CD8-positive, alpha-beta memory T cell (primary cell): ENCODE results near the gene CST9. TPM values are rescaled to one million over a fixed set of nuclear protein-coding genes. Genes with fewer than 3 reads are reported as not detected.
"Not testable (repeated sequence)": the region's sequence is repeated elsewhere in the genome, so short reads cannot be mapped to it uniquely, and the experiment has no call there.

ENCODE experiments used
- CTCF ChIA-PET: fragments of 350-600 bp; sonication (Branson Sonifier 250); formaldehyde crosslinking; loops from one replicate; lab custom pipeline; 2021; ENCODE audit warnings: antibody characterized with exemption; lab: Charles Lee
- POLR2A ChIA-PET: fragments of 350-600 bp; sonication (Branson Sonifier 250); formaldehyde crosslinking; loops from one replicate; lab custom pipeline; 2021; ENCODE audit warnings: antibody characterized with exemption; lab: Charles Lee
- DNase-seq, 5 donors: peaks; one replicate each; pipeline versions ENCODE4 v3.0.0 to v3.0.0-alpha.2; 2020 to 2022; ENCODE audit warnings: mixed read lengths in 1 of 5
- H3K27ac ChIP-seq: one replicate; pipeline ENCODE4 v1.7.0; 2013; ENCODE audit warnings: low read depth, mild to moderate bottlenecking, low read length, moderate library complexity
- H3K27me3 ChIP-seq: 2 replicates; pipeline ENCODE4 v1.7.0; 2013; ENCODE audit warnings: low read length, mild to moderate bottlenecking; ENCODE audit not compliant: insufficient read depth, poor library complexity, severe bottlenecking
- H3K36me3 ChIP-seq: 2 replicates; pipeline ENCODE4 v1.7.0; 2013; ENCODE audit warnings: mild to moderate bottlenecking, low read length, moderate library complexity; ENCODE audit not compliant: insufficient read depth
- H3K4me1 ChIP-seq: 2 replicates; pipeline ENCODE4 v1.7.0; 2013; ENCODE audit warnings: mild to moderate bottlenecking, low read length, moderate library complexity; ENCODE audit not compliant: insufficient read depth
- H3K4me3 ChIP-seq: 2 replicates; pipeline ENCODE4 v1.7.0; 2013; ENCODE audit warnings: mild to moderate bottlenecking, low read length
- H3K9me3 ChIP-seq: 2 replicates; pipeline ENCODE4 v1.7.0; 2013; ENCODE audit warnings: mild to moderate bottlenecking, low read length
- H3K27ac Mint-ChIP-seq, 8 donors: one replicate each; pipeline ENCODE4 v1.8.0; 2020 to 2021; ENCODE audit warnings: mixed read lengths in 8 of 8, mild to moderate bottlenecking in 6 of 8, inconsistent platforms in 3 of 8, moderate library complexity in 3 of 8
- H3K27me3 Mint-ChIP-seq, 2 donors: one replicate each; pipeline ENCODE4 v1.8.0; 2020 to 2021; ENCODE audit warnings: mixed read lengths in 2 of 2, mild to moderate bottlenecking in 1 of 2, moderate library complexity in 1 of 2
- H3K36me3 Mint-ChIP-seq, 3 donors: one replicate each; pipeline ENCODE4 v1.8.0; 2020 to 2021; ENCODE audit warnings: mixed read lengths in 3 of 3, inconsistent platforms in 1 of 3, mild to moderate bottlenecking in 1 of 3
- H3K4me1 Mint-ChIP-seq, 3 donors: one replicate each; pipeline ENCODE4 v1.8.0; 2020 to 2021; ENCODE audit warnings: mixed read lengths in 3 of 3, inconsistent platforms in 1 of 3, mild to moderate bottlenecking in 1 of 3
- H3K4me3 Mint-ChIP-seq, 7 donors: one replicate each; pipeline ENCODE4 v1.8.0; 2020 to 2021; ENCODE audit warnings: mixed read lengths in 7 of 7, mild to moderate bottlenecking in 6 of 7, moderate library complexity in 4 of 7, inconsistent platforms in 2 of 7
- H3K9me3 Mint-ChIP-seq, 5 donors: one replicate each; pipeline ENCODE4 v1.8.0; 2020 to 2022; ENCODE audit warnings: mixed read lengths in 5 of 5, mild to moderate bottlenecking in 3 of 5, moderate library complexity in 2 of 5, inconsistent platforms in 1 of 5
- polyA plus RNA-seq: library from polyadenylated mRNA; unstranded; fragments of 300-500 nt; fragmentation: Illumina TruSeq; gene quantifications from one replicate; pipeline ENCODE4 v1.2.3, GENCODE V29; 2021
- total RNA-seq, 2 experiments: library from RNA; stranded (reverse); gene quantifications; one replicate each; pipeline ENCODE4 v1.2.3, GENCODE V29; 2021

CST9 gene
- total and polyA plus RNA-seq, 3 experiments from 2014 or later = not detected

GRCh38 chr20:23585449-23585807 lies 20.3 kb downstream of the CST9 start:
- Mint-ChIP-seq H3K9me3 (peaks cover 0 to 4% (median 2%) of the 10 kb centered on the region in 5 donors), H3K36me3 (peaks cover 0 to 4% (median 0%) of the 10 kb centered on the region in 3 donors), H3K27me3 (peaks cover 12 to 48% of the 10 kb centered on the region in 2 donors), H3K4me3 (no peak overlapping the region), H3K4me1 (peaks cover 0 to 3% (median 0%) of the 10 kb centered on the region in 3 donors), H3K27ac (no peak overlapping the region)
- Histone ChIP-seq H3K27me3 (no peaks in the 10 kb centered on the region), H3K36me3 (no peaks in the 10 kb centered on the region), H3K27ac (no peak overlapping the region), H3K4me1 (no peaks in the 10 kb centered on the region), H3K4me3 (no peak overlapping the region), H3K9me3 (no peaks in the 10 kb centered on the region)
- ChIA-PET POLR2A (no interaction called here), CTCF (no interaction called here)
- DNase-seq = no peak

- no peaks in the 10 kb centered on the region for H3K27me3 ChIP-seq
- H3K4me1 ChIP-seq = no peaks in the 10 kb centered on the region
- POLR2A ChIA-PET = no interaction called here
- peaks cover 0 to 6% (median 4%) of the 10 kb centered on the region in 5 donors for H3K9me3 Mint-ChIP-seq
- no peaks in the 10 kb centered on the region for H3K36me3 ChIP-seq
- H3K27ac Mint-ChIP-seq = no peak overlapping the region
- no peak overlapping the region for H3K4me3 Mint-ChIP-seq
- H3K9me3 ChIP-seq = no peaks in the 10 kb centered on the region
- CTCF ChIA-PET = no interaction called here
- peaks cover 0 to 4% (median 0%) of the 10 kb centered on the region in 3 donors for H3K36me3 Mint-ChIP-seq
- H3K4me3 ChIP-seq = no peak overlapping the region
- H3K4me1 Mint-ChIP-seq = peaks cover 0 to 3% (median 0%) of the 10 kb centered on the region in 3 donors
- no peak overlapping the region for H3K27ac ChIP-seq
- no peak for DNase-seq
- peaks cover 12 to 53% of the 10 kb centered on the region in 2 donors for H3K27me3 Mint-ChIP-seq
These were observed 21.1 kb downstream of the CST9 start for GRCh38 chr20:23584434-23585199.

GRCh38 chr20:23583526-23583925 lies 22.2 kb downstream of the CST9 start:
- H3K4me3 ChIP-seq = no peak overlapping the region
- no peaks in the 10 kb centered on the region for H3K27me3 ChIP-seq
- Mint-ChIP-seq H3K36me3 (peaks cover 0 to 4% (median 0%) of the 10 kb centered on the region in 3 donors), H3K4me3 (no peak overlapping the region), H3K4me1 (no peaks in the 10 kb centered on the region), H3K27ac (no peak overlapping the region), H3K27me3 (peaks cover 12 to 50% of the 10 kb centered on the region in 2 donors), H3K9me3 (peaks cover 0 to 6% (median 4%) of the 10 kb centered on the region in 5 donors)
- H3K4me1 ChIP-seq = no peaks in the 10 kb centered on the region
- no peaks in the 10 kb centered on the region for H3K36me3 ChIP-seq
- no peaks in the 10 kb centered on the region for H3K9me3 ChIP-seq
- no peak for DNase-seq
- POLR2A ChIA-PET = no interaction called here
- CTCF ChIA-PET = no interaction called here
- H3K27ac ChIP-seq = no peak overlapping the region

- H3K4me3 ChIP-seq = no peak overlapping the region
- peaks cover 0 to 4% (median 0%) of the 10 kb centered on the region in 3 donors for H3K36me3 Mint-ChIP-seq
- no peak overlapping the region for H3K27ac ChIP-seq
- H3K4me3 Mint-ChIP-seq = no peak overlapping the region
- H3K27ac Mint-ChIP-seq = no peak overlapping the region
- CTCF ChIA-PET = no interaction called here
- no peak for DNase-seq
- H3K27me3 Mint-ChIP-seq = peaks cover 12 to 41% of the 10 kb centered on the region in 2 donors
- no peaks in the 10 kb centered on the region for H3K27me3 ChIP-seq
- no peaks in the 10 kb centered on the region for H3K36me3 ChIP-seq
- H3K9me3 Mint-ChIP-seq = peaks cover 0 to 6% (median 0%) of the 10 kb centered on the region in 5 donors
- no peaks in the 10 kb centered on the region for H3K4me1 ChIP-seq
- POLR2A ChIA-PET = no interaction called here
- no peaks in the 10 kb centered on the region for H3K9me3 ChIP-seq
- H3K4me1 Mint-ChIP-seq = no peaks in the 10 kb centered on the region
These were observed 23.4 kb downstream of the CST9 start for GRCh38 chr20:23582293-23582692.

- not testable (repeated sequence) for H3K4me1 Mint-ChIP-seq, H3K36me3 Mint-ChIP-seq
These were observed 23.9 kb downstream of the CST9 start for GRCh38 chr20:23581833-23582232.

GRCh38 chr20:23574977-23575376 lies 30.7 kb downstream of the CST9 start:
- H3K27me3 ChIP-seq = no peaks in the 10 kb centered on the region
- Mint-ChIP-seq H3K4me1 (no peaks in the 10 kb centered on the region), H3K27ac (no peak overlapping the region), H3K9me3 (peaks cover 0 to 2% (median 0%) of the 10 kb centered on the region in 5 donors), H3K27me3 (peaks cover 0 to 15% of the 10 kb centered on the region in 2 donors), H3K4me3 (no peak overlapping the region), H3K36me3 (no peaks in the 10 kb centered on the region)
- ChIA-PET CTCF (no interaction called here), POLR2A (no interaction called here)
- no peaks in the 10 kb centered on the region for H3K36me3 ChIP-seq
- no peak overlapping the region for H3K27ac ChIP-seq
- no peaks in the 10 kb centered on the region for H3K4me1 ChIP-seq
- H3K4me3 ChIP-seq = no peak overlapping the region
- no peaks in the 10 kb centered on the region for H3K9me3 ChIP-seq
- DNase-seq = no peak

More at GRCh38 chr20:23581833-23582232, 23.9 kb downstream of the CST9 start:
- H3K4me3 Mint-ChIP-seq, H3K27ac Mint-ChIP-seq, H3K4me1 ChIP-seq, H3K27ac ChIP-seq, POLR2A ChIA-PET, H3K4me3 ChIP-seq, H3K9me3 ChIP-seq, CTCF ChIA-PET, H3K36me3 ChIP-seq, H3K27me3 ChIP-seq, DNase-seq, H3K9me3 Mint-ChIP-seq: not testable (repeated sequence)
- peaks cover 12 to 38% of the 10 kb centered on the region in 2 donors for H3K27me3 Mint-ChIP-seq

GRCh38 chr20:23570178-23570760 lies 35.4 kb downstream of the CST9 start:
- H3K9me3 Mint-ChIP-seq = no peaks in the 10 kb centered on the region
- Histone ChIP-seq H3K27me3 (no peaks in the 10 kb centered on the region), H3K4me1 (no peaks in the 10 kb centered on the region), H3K27ac (no peak overlapping the region), H3K4me3 (no peak overlapping the region), H3K36me3 (no peaks in the 10 kb centered on the region), H3K9me3 (no peaks in the 10 kb centered on the region)
- CTCF ChIA-PET = no interaction called here
- H3K27me3 Mint-ChIP-seq = peaks cover 5 to 19% of the 10 kb centered on the region in 2 donors
- no peak overlapping the region for H3K27ac Mint-ChIP-seq
- no peak for DNase-seq
- POLR2A ChIA-PET = no interaction called here
- no peaks in the 10 kb centered on the region for H3K36me3 Mint-ChIP-seq
- peaks cover 0 to 2% (median 0%) of the 10 kb centered on the region in 3 donors for H3K4me1 Mint-ChIP-seq
- no peak overlapping the region for H3K4me3 Mint-ChIP-seq

GRCh38 chr20:23569570-23569969 lies 36.1 kb downstream of the CST9 start:
- Mint-ChIP-seq H3K27ac (peak overlapping the region in 1 of 8 donors; percentile 39), H3K4me1 (peaks cover 0 to 2% (median 0%) of the 10 kb centered on the region in 3 donors), H3K27me3 (peaks cover 5 to 18% of the 10 kb centered on the region in 2 donors), H3K4me3 (no peak overlapping the region), H3K36me3 (no peaks in the 10 kb centered on the region), H3K9me3 (no peaks in the 10 kb centered on the region)
- Histone ChIP-seq H3K9me3 (no peaks in the 10 kb centered on the region), H3K36me3 (no peaks in the 10 kb centered on the region), H3K27me3 (no peaks in the 10 kb centered on the region), H3K4me3 (no peak overlapping the region), H3K4me1 (no peaks in the 10 kb centered on the region), H3K27ac (no peak overlapping the region)
- no peak for DNase-seq
- CTCF ChIA-PET = no interaction called here
- POLR2A ChIA-PET = no interaction called here
